H7 (cell line): ENCODE results near the gene ATP2B3. TPM values are rescaled to one million over a fixed set of nuclear protein-coding genes. Genes with fewer than 3 reads are reported as not detected.
A peak's percentile ranks its signal among the peaks of the same experiment; 100 is the strongest.

Experiments used
- DNase-seq: peaks from one replicate; pipeline ENCODE4 v3.0.0; 2012
- H3K27me3 ChIP-seq: 2 replicates; pipeline ENCODE4 v1.6.0; 2011; ENCODE audit warnings: mild to moderate bottlenecking, low read length; ENCODE audit not compliant: control insufficient read depth, insufficient read depth
- H3K36me3 ChIP-seq: replicated peaks from 2 replicates; pipeline ENCODE4 v1.5.1; 2011; ENCODE audit warnings: low read length; ENCODE audit not compliant: control insufficient read depth, insufficient read depth
- H3K4me3 ChIP-seq: 2 replicates; pipeline ENCODE4 v1.5.1; 2011; ENCODE audit warnings: low read depth, mild to moderate bottlenecking, control low read depth, low read length, moderate library complexity; ENCODE audit not compliant: insufficient read depth
- total RNA-seq: library from RNA; depleted of rRNA; stranded (reverse); fragments of >200 nt; shearing (Covaris generic); gene quantifications from 2 replicates; pipeline ENCODE4 v1.2.3, GENCODE V29; 2014

Gene ATP2B3
- total RNA-seq, 1 experiment from 2014 or later, result not detected

- DNase-seq, result no peak
- H3K4me3 ChIP-seq, result no peak overlapping the region
- no peaks in the 10 kb centered on the region for H3K27me3 ChIP-seq
- H3K36me3 ChIP-seq, result no peaks in the 10 kb centered on the region
Measured at GRCh38 chrX:153509592-153509991, 7.8 kb upstream of the ATP2B3 start.

GRCh38 chrX:153510383-153510782 lies 7.1 kb upstream of the ATP2B3 start:
- Histone ChIP-seq H3K36me3 (no peaks in the 10 kb centered on the region), H3K4me3 (no peak overlapping the region), H3K27me3 (no peaks in the 10 kb centered on the region)
- no peak for DNase-seq

- Histone ChIP-seq H3K27me3 (peaks cover 9% of the 10 kb centered on the region), H3K36me3 (no peaks in the 10 kb centered on the region), H3K4me3 (no peak overlapping the region)
- DNase-seq, result no peak
Measured at GRCh38 chrX:153511784-153512500, 5.5 kb upstream of the ATP2B3 start.

GRCh38 chrX:153512501-153512893 lies 4.9 kb upstream of the ATP2B3 start:
- no peak for DNase-seq
- no peak overlapping the region for H3K4me3 ChIP-seq
- H3K36me3 ChIP-seq, result no peaks in the 10 kb centered on the region
- peaks cover 12% of the 10 kb centered on the region for H3K27me3 ChIP-seq

GRCh38 chrX:153513265-153513664 lies 4.2 kb upstream of the ATP2B3 start:
- H3K4me3 ChIP-seq, result no peak overlapping the region
- H3K27me3 ChIP-seq, result peaks cover 17% of the 10 kb centered on the region
- H3K36me3 ChIP-seq, result no peaks in the 10 kb centered on the region
- DNase-seq, result no peak

GRCh38 chrX:153514259-153514658 lies 3.2 kb upstream of the ATP2B3 start:
- Histone ChIP-seq H3K27me3 (peaks cover 27% of the 10 kb centered on the region), H3K4me3 (no peak overlapping the region), H3K36me3 (no peaks in the 10 kb centered on the region)
- no peak for DNase-seq

- Histone ChIP-seq H3K27me3 (peaks cover 27% of the 10 kb centered on the region), H3K36me3 (no peaks in the 10 kb centered on the region), H3K4me3 (no peak overlapping the region)
- DNase-seq, result no peak
Measured at GRCh38 chrX:153515435-153515834, 2.0 kb upstream of the ATP2B3 start.

GRCh38 chrX:153516073-153516472 lies 1.4 kb upstream of the ATP2B3 start:
- no peak for DNase-seq
- Histone ChIP-seq H3K4me3 (no peak overlapping the region), H3K36me3 (no peaks in the 10 kb centered on the region), H3K27me3 (peaks cover 28% of the 10 kb centered on the region)

- peak; percentile 86 for DNase-seq
- Histone ChIP-seq H3K36me3 (no peaks in the 10 kb centered on the region), H3K4me3 (peak overlapping the region; percentile 25; the same call in 1 of the 2 replicates), H3K27me3 (peaks cover 28% of the 10 kb centered on the region)
Measured at GRCh38 chrX:153517946-153518834, 748 bp downstream of the ATP2B3 start.

- DNase-seq, result no peak
- Histone ChIP-seq H3K36me3 (no peaks in the 10 kb centered on the region), H3K4me3 (no peak overlapping the region), H3K27me3 (peaks cover 28% of the 10 kb centered on the region)
Measured at GRCh38 chrX:153519569-153520286, 2.3 kb downstream of the ATP2B3 start.

GRCh38 chrX:153520287-153520917 lies 3.0 kb downstream of the ATP2B3 start:
- Histone ChIP-seq H3K27me3 (peaks cover 28% of the 10 kb centered on the region), H3K36me3 (no peaks in the 10 kb centered on the region), H3K4me3 (no peak overlapping the region)
- no peak for DNase-seq

GRCh38 chrX:153521034-153521433 lies 3.6 kb downstream of the ATP2B3 start:
- Histone ChIP-seq H3K4me3 (no peak overlapping the region), H3K27me3 (peaks cover 28% of the 10 kb centered on the region), H3K36me3 (no peaks in the 10 kb centered on the region)
- DNase-seq, result no peak

- Histone ChIP-seq H3K36me3 (no peaks in the 10 kb centered on the region), H3K27me3 (peaks cover 16% of the 10 kb centered on the region), H3K4me3 (no peak overlapping the region)
- DNase-seq, result peak; percentile 80
Measured at GRCh38 chrX:153522259-153522658, 4.8 kb downstream of the ATP2B3 start.

GRCh38 chrX:153523269-153523668 lies 5.8 kb downstream of the ATP2B3 start:
- Histone ChIP-seq H3K36me3 (no peaks in the 10 kb centered on the region), H3K27me3 (peaks cover 11% of the 10 kb centered on the region), H3K4me3 (no peak overlapping the region)
- DNase-seq, result no peak
